HCT116 (cell line): ENCODE data around the gene UBTD2. TPM values are rescaled to one million over a fixed set of nuclear protein-coding genes. Genes with fewer than 3 reads are reported as not detected.

Source experiments
- ATAC-seq: fragments of 200-7000 bp; cut with Tn5 transposase; 2 replicates; pipeline ENCODE4 v1.9.1; 2020; ENCODE audit warnings: mild to moderate bottlenecking, moderate library complexity
- BruUV-seq: library from RNA; stranded (reverse); fragments of 400-500 nt; replicated peaks from 2 replicates; lab custom pipeline; 2021; lab: Mats Ljungman, UMichigan
- CTCF ChIA-PET: fragments of 300-600 bp; sonication (Branson Sonifier 250); formaldehyde crosslinking; loops from one replicate; lab custom pipeline; 2021; ENCODE audit warnings: antibody characterized with exemption; lab: Charles Lee
- POLR2A ChIA-PET: fragments of 300-600, 350-600 bp; sonication (Branson Sonifier 250); formaldehyde crosslinking; loops from one replicate; lab custom pipeline; 2021; ENCODE audit warnings: antibody characterized with exemption; lab: Charles Lee
- RAD21 ChIA-PET, 2 experiments: fragments of 300-600 bp; sonication (Branson Sonifier 250); formaldehyde crosslinking; loops; one replicate each; lab custom pipeline; 2023; ENCODE audit warnings: low total read pairs in 2 of 2; ENCODE audit not compliant: uncharacterized antibody in 2 of 2, unreplicated experiment in 2 of 2, low non-redundant PET in 1 of 2; lab: Charles Lee
- DNase-seq: peaks from one replicate; pipeline ENCODE4 v3.0.0-alpha.2; 2010; ENCODE audit warnings: low read depth, low spot score
- H2AFZ ChIP-seq: fragments of 200-600 bp; shearing (Covaris generic), sonication (generic); 2 replicates; pipeline ENCODE4 v1.6.1; 2017; ENCODE audit warnings: low read depth, mixed run types, mixed read lengths, antibody characterized with exemption, low read length; ENCODE audit not compliant: poor library complexity, severe bottlenecking
- H3K27ac ChIP-seq: 2 replicates; pipeline ENCODE4 v1.5.1; 2012; ENCODE audit warnings: low read depth, low read length
- H3K27me3 ChIP-seq: fragments of 200-600 bp; sonication (generic); 2 replicates; pipeline ENCODE4 v1.6.1; 2016; ENCODE audit warnings: mixed run types, low read length, mixed read lengths; ENCODE audit not compliant: insufficient read depth
- H3K36me3 ChIP-seq, 2 experiments: fragments of 200-500 bp in 1 of 2; fragments of 200-600 bp in 1 of 2; sonication (Bioruptor generic) in 1 of 2; sonication (generic) in 1 of 2; 2 replicates each; pipeline versions ENCODE4 v1.5.1 to v1.6.1; 2014 to 2016; ENCODE audit warnings: low read length in 2 of 2, inconsistent platforms in 1 of 2, mixed read lengths in 1 of 2, mixed run types in 1 of 2; ENCODE audit not compliant: insufficient read depth in 2 of 2, control insufficient read depth in 1 of 2
- H3K4me1 ChIP-seq, 2 experiments: fragments of 200-600 bp in 1 of 2; sonication (generic) in 1 of 2; 2 replicates each; pipeline versions ENCODE4 v1.5.1 to v1.6.1; 2012 to 2017; ENCODE audit warnings: low read length in 2 of 2, inconsistent platforms in 1 of 2, mild to moderate bottlenecking in 1 of 2, mixed read lengths in 1 of 2, mixed run types in 1 of 2, moderate library complexity in 1 of 2; ENCODE audit not compliant: insufficient read depth in 2 of 2, control insufficient read depth in 1 of 2
- H3K4me2 ChIP-seq: fragments of 200-600 bp; sonication (generic); 2 replicates; pipeline ENCODE4 v1.6.1; 2017; ENCODE audit warnings: mixed run types, low read length, mixed read lengths
- H3K4me3 ChIP-seq, 2 experiments: fragments of 200-600 bp in 1 of 2; sonication (generic) in 1 of 2; replicated peaks in 1 of 2; 2 replicates each; pipeline ENCODE4 v1.5.1; 2011 to 2016; ENCODE audit warnings: low read length in 2 of 2, control low read depth in 1 of 2, low read depth in 1 of 2, mild to moderate bottlenecking in 1 of 2, mixed read lengths in 1 of 2, mixed run types in 1 of 2
- H3K79me2 ChIP-seq: fragments of 200-600 bp; sonication (generic); 2 replicates; pipeline ENCODE4 v1.6.1; 2017; ENCODE audit warnings: mild to moderate bottlenecking, mixed run types, low read length, moderate library complexity, mixed read lengths; ENCODE audit not compliant: insufficient read depth
- H3K9ac ChIP-seq: fragments of 200-600 bp; sonication (generic); 2 replicates; pipeline ENCODE4 v1.6.1; 2016; ENCODE audit warnings: low read length, mixed read lengths
- H3K9me2 ChIP-seq: fragments of 200-600 bp; sonication (generic), shearing (Covaris generic); 2 replicates; pipeline ENCODE4 v1.6.1; 2017; ENCODE audit warnings: mixed run types, mild to moderate bottlenecking, moderate library complexity; ENCODE audit not compliant: insufficient read depth
- H3K9me3 ChIP-seq, 2 experiments: fragments of 200-500 bp in 1 of 2; fragments of 200-600 bp in 1 of 2; sonication (Bioruptor generic) in 1 of 2; sonication (generic) in 1 of 2; 2 replicates each; pipeline ENCODE4 v1.6.1; 2014 to 2017; ENCODE audit warnings: low read length in 2 of 2, mixed read lengths in 2 of 2, inconsistent platforms in 1 of 2, low read depth in 1 of 2, mild to moderate bottlenecking in 1 of 2, mixed run types in 1 of 2, moderate library complexity in 1 of 2; ENCODE audit not compliant: control insufficient read depth in 1 of 2, insufficient read depth in 1 of 2
- H4K20me1 ChIP-seq: fragments of 200-600 bp; sonication (generic), shearing (Covaris generic); 2 replicates; pipeline ENCODE4 v1.6.1; 2017; ENCODE audit warnings: mixed run types, mild to moderate bottlenecking, moderate library complexity; ENCODE audit not compliant: insufficient read depth
- CBX3 ChIP-seq: IDR thresholded peaks from 2 replicates; pipeline ENCODE4 v1.6.1; 2012; ENCODE audit warnings: low read depth
- ELF1 ChIP-seq: IDR thresholded peaks from 2 replicates; pipeline ENCODE4 v1.6.1; 2012; ENCODE audit warnings: low read depth, borderline replicate concordance
- JUND ChIP-seq: IDR thresholded peaks from 2 replicates; pipeline ENCODE4 v1.6.1; 2012
- POLR2A ChIP-seq: IDR thresholded peaks from 2 replicates; pipeline ENCODE4 v1.7.0; 2011; ENCODE audit warnings: borderline replicate concordance; ENCODE audit not compliant: insufficient read depth, insufficient read length; ENCODE audit errors: extremely low read depth
- SRF ChIP-seq: IDR thresholded peaks from 2 replicates; pipeline ENCODE4 v1.6.1; 2012; ENCODE audit warnings: low read depth
- ZBTB33 ChIP-seq: IDR thresholded peaks from 2 replicates; pipeline ENCODE4 v1.6.1; 2011; ENCODE audit warnings: mild to moderate bottlenecking, low read length, moderate library complexity; ENCODE audit not compliant: insufficient replicate concordance; ENCODE audit errors: extremely low read depth
- ZFX ChIP-seq: fragments of 450-650 bp; IDR thresholded peaks from 2 replicates; pipeline ENCODE4 v1.6.1; 2017
- ZNF274 ChIP-seq: fragments of 200-500 bp; sonication (Bioruptor generic); IDR thresholded peaks from 2 replicates; pipeline ENCODE4 v1.6.1; 2014; ENCODE audit warnings: mild to moderate bottlenecking, low read depth, low read length, inconsistent platforms
- intact Hi-C: fragments of 100-400 bp; cut with micrococcal nuclease; formaldehyde crosslinking; loops from 2 replicates; pipeline ENCODE4 v1.10.0; 2022
- total RNA-seq: library from RNA; stranded (reverse); gene quantifications from one replicate; pipeline ENCODE4 v1.2.1, GENCODE V29; 2021; ENCODE audit not compliant: unreplicated experiment

The UBTD2 gene
- total RNA-seq, 1 experiment from 2014 or later: 15.9 TPM

GRCh38 chr5:172178301-172178987, 105.1 kb downstream of the UBTD2 start:
- Histone ChIP-seq H3K79me2 (peaks cover 15% of the 10 kb centered on the region; the same call in 1 of the 2 replicates), H3K4me2 (no peak overlapping the region), H3K27ac (no peak overlapping the region), H3K36me3 (0 out of 4 replicates have a peak, but pooled peaks cover 0 to 6% of the 10 kb centered on the region in 2 experiments), H3K9ac (no peak overlapping the region), H3K27me3 (no peaks in the 10 kb centered on the region), H3K9me3 (no peaks in the 10 kb centered on the region), H3K4me1 (peaks cover 20 to 27% of the 10 kb centered on the region in 2 experiments), H4K20me1 (no peaks in the 10 kb centered on the region), H2AFZ (no peak overlapping the region), H3K9me2 (no peaks in the 10 kb centered on the region), H3K4me3 (no peak overlapping the region)
- intact Hi-C loops: no loop called here
- no TSS peak for BruUV-seq
- no peak for TF ChIP-seq ELF1
- TF ChIP-seq POLR2A: no peak
- TF ChIP-seq ZNF274: no peak
- TF ChIP-seq ZBTB33: no peak
- TF ChIP-seq CBX3: no peak
- no peak for TF ChIP-seq SRF
- TF ChIP-seq ZFX: no peak
- TF ChIP-seq JUND: no peak
- ChIA-PET POLR2A (interaction anchor here (1.1 kb wide), 1 partner anchor 10 kb away, joined by 3 read pairs; the partner anchor contains the start of gene STK10), CTCF (interaction anchor here (1.2 kb wide), 1 partner anchor 10 kb away, joined by 3 read pairs; the partner anchor contains the start of gene STK10), RAD21 (no interaction called here)
- ATAC-seq: no peak
- no peak for DNase-seq
